ENCODE measurements around the gene C5orf58.
"Not testable (repeated sequence)": the region's sequence is repeated elsewhere in the genome, so short reads cannot be mapped to it uniquely, and the experiment has no call there.

Gene C5orf58

DNA sequence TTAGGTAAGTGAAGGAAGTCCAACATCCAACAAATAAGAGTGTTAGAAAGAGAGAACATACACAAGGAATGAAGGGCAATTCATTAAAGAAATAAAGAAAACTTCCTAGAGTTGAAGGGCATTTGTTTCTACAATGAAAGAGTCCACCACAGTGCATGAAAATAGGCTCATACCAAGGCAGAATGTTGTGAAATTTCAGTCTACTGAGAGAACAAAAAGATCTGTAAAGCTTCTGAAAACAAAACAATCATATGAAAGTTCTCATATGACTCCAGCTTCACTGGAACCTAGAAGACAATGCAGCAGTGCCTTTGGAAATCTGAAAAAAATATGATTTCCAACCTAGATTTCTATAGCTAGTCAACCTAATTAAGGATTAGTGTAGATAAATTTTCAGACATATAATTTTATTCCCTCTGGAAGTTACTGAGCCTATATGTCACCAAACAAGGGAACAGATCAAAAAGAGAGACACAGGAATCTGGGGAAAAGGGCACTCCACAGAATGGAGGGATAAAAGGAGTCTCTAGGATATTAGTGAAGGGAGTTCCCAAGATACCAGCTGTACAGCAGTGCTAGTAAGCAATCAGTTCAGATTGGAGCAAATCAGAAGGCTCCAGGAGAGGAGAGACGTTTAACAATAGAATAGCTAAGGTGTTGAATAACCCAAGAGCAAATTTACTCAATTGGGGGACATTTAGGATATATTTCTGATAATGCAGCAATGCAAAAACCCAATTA, 5.8 kb downstream of the C5orf58 start:
- Mint-ChIP-seq H3K4me3 (no peak overlapping the region), H3K36me3 (no peaks in the 10 kb centered on the region), H3K9me3 (no peaks in the 10 kb centered on the region), H3K27me3 (peaks cover 12% of the 10 kb centered on the region), H3K27ac (no peak overlapping the region), H3K4me1 (no peaks in the 10 kb centered on the region)
- ATAC-seq, result no peak

GRCh38 chr5:170245436-170245835, 12.7 kb downstream of the C5orf58 start:
- not testable (repeated sequence) for H3K27ac Mint-ChIP-seq, H3K9me3 Mint-ChIP-seq, ATAC-seq, H3K4me3 Mint-ChIP-seq
- Mint-ChIP-seq H3K4me1 (peaks cover 13% of the 10 kb centered on the region), H3K27me3 (peaks cover 20% of the 10 kb centered on the region), H3K36me3 (peaks cover 19% of the 10 kb centered on the region)

GRCh38 chr5:170246126-170246870, 13.5 kb downstream of the C5orf58 start:
- no peak for ATAC-seq
- Mint-ChIP-seq H3K9me3 (no peaks in the 10 kb centered on the region), H3K27me3 (peaks cover 20% of the 10 kb centered on the region), H3K27ac (no peak overlapping the region), H3K4me1 (peaks cover 13% of the 10 kb centered on the region), H3K4me3 (no peak overlapping the region), H3K36me3 (peaks cover 23% of the 10 kb centered on the region)

GRCh38 chr5:170247363-170247762, 14.6 kb downstream of the C5orf58 start:
- Mint-ChIP-seq H3K36me3 (peaks cover 26% of the 10 kb centered on the region), H3K9me3 (no peaks in the 10 kb centered on the region), H3K27ac (no peak overlapping the region), H3K27me3 (peaks cover 20% of the 10 kb centered on the region), H3K4me1 (peaks cover 13% of the 10 kb centered on the region), H3K4me3 (no peak overlapping the region)
- no peak for ATAC-seq

- Mint-ChIP-seq H3K9me3 (no peaks in the 10 kb centered on the region), H3K4me1 (peaks cover 13% of the 10 kb centered on the region), H3K36me3 (peaks cover 26% of the 10 kb centered on the region), H3K27ac (no peak overlapping the region), H3K27me3 (peaks cover 20% of the 10 kb centered on the region), H3K4me3 (no peak overlapping the region)
- ATAC-seq, result no peak
These were observed 15.6 kb downstream of the C5orf58 start for GRCh38 chr5:170248172-170248930.

DNA sequence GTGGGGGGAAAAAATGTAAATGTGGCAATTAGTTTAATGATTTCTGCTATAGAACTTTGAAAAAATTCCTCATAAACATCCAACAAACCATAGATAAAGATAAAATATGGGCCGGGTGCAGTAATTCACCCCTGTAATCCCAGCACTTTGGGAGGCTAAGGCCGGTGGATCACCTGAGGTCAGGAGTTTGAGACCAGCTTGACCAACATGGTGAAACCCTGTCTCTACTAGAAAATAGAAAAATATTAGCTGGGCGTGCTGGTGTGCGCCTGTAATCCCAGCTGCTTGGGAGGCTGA, 16.1 kb downstream of the C5orf58 start:
- Mint-ChIP-seq H3K4me1 (peaks cover 16% of the 10 kb centered on the region), H3K27me3 (peaks cover 20% of the 10 kb centered on the region), H3K36me3 (peaks cover 26% of the 10 kb centered on the region)
- not testable (repeated sequence) for H3K27ac Mint-ChIP-seq, ATAC-seq, H3K4me3 Mint-ChIP-seq, H3K9me3 Mint-ChIP-seq

DNA sequence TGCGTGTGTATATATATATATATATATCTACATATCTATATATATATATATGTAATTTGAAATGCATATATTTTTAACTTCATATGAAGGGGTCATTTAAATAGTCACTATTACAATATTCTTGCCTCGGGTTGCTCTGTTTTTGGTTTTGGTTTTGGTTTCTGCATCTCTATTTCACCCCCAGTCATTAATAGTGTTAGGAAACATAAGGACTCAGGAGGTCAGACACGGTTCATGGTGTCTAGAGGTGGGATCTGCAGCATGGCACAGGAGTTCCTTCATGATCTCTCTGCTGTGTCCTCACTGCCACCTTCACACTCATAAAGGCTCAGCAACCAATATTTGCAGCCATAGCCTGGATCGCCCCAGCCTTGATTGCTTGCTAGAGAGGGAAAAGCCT, 16.6 kb downstream of the C5orf58 start:
- no peak for ATAC-seq
- Mint-ChIP-seq H3K27ac (no peak overlapping the region), H3K27me3 (peaks cover 20% of the 10 kb centered on the region), H3K9me3 (no peaks in the 10 kb centered on the region), H3K36me3 (peaks cover 26% of the 10 kb centered on the region), H3K4me3 (no peak overlapping the region), H3K4me1 (peaks cover 21% of the 10 kb centered on the region)

DNA sequence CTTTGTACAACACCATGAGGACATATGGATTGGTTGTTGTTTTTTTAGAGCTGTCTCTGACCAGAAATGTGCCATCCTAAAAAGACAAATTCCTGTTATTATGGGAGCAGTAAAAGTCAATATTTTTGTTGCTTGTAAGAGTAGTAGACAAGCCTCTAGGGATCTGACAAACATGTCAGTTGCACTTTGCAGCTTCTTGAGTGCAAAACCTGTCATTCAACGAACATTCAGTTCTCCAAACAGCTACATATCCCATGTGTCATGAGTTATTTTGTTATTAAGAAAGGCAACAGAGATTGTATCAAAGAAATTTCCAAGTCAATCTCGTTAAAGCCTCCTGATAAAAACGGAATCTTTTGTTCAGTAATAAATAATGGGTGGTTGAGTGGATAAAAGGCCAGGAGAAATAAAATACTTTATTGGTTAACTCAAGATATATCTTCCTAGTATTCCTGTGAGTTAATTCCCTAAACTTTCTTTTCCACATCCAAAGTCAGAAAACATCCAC, 18.1 kb downstream of the C5orf58 start:
- no peaks in the 10 kb centered on the region for H3K9me3 Mint-ChIP-seq
- H3K4me1 Mint-ChIP-seq, result peaks cover 25% of the 10 kb centered on the region
- H3K27ac Mint-ChIP-seq, result no peak overlapping the region
- peaks cover 14% of the 10 kb centered on the region for H3K27me3 Mint-ChIP-seq
- H3K36me3 Mint-ChIP-seq, result peaks cover 21% of the 10 kb centered on the region
- no peak overlapping the region for H3K4me3 Mint-ChIP-seq
- no peak for ATAC-seq

DNA sequence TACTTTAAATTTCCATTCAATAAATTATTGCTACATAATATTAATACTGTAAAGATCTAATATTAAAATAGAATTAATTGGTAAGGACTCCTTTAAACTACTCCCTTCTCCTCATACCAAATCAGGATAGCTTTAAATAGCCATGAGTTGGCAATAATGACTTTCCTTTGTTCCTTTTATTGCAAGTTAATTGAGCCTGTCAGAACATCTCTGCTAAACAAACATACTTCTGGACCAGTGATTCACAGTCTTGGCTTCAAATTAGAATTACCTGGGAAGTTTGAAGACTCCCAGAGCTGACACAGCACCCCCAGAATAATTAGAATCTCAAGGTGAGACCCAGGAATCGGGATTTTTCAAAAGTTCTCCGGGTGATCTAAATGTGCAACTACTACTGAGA, 18.7 kb downstream of the C5orf58 start:
- H3K27me3 Mint-ChIP-seq, result peaks cover 10% of the 10 kb centered on the region
- no peak overlapping the region for H3K27ac Mint-ChIP-seq

GRCh38 chr5:170252109-170252508, 19.3 kb downstream of the C5orf58 start:
- peaks cover 28% of the 10 kb centered on the region for H3K36me3 Mint-ChIP-seq
- peaks cover 25% of the 10 kb centered on the region for H3K4me1 Mint-ChIP-seq
- H3K27ac Mint-ChIP-seq, result no peak overlapping the region

More for the DNA sequence above, 18.7 kb downstream of the C5orf58 start:
- no peaks in the 10 kb centered on the region for H3K9me3 Mint-ChIP-seq
- H3K4me3 Mint-ChIP-seq, result no peak overlapping the region
- peaks cover 27% of the 10 kb centered on the region for H3K36me3 Mint-ChIP-seq
- peaks cover 25% of the 10 kb centered on the region for H3K4me1 Mint-ChIP-seq
- no peak for ATAC-seq

GRCh38 chr5:170252720-170253350, 20.1 kb downstream of the C5orf58 start:
- Mint-ChIP-seq H3K4me1 (peaks cover 25% of the 10 kb centered on the region), H3K36me3 (peaks cover 20% of the 10 kb centered on the region), H3K27ac (no peak overlapping the region), H3K9me3 (no peaks in the 10 kb centered on the region), H3K27me3 (peaks cover 2% of the 10 kb centered on the region), H3K4me3 (no peak overlapping the region)
- ATAC-seq, result no peak

More at GRCh38 chr5:170252109-170252508, 19.3 kb downstream of the C5orf58 start:
- peaks cover 9% of the 10 kb centered on the region for H3K27me3 Mint-ChIP-seq
- ATAC-seq, result no peak
- H3K4me3 Mint-ChIP-seq, result no peak overlapping the region
- H3K9me3 Mint-ChIP-seq, result no peaks in the 10 kb centered on the region

DNA sequence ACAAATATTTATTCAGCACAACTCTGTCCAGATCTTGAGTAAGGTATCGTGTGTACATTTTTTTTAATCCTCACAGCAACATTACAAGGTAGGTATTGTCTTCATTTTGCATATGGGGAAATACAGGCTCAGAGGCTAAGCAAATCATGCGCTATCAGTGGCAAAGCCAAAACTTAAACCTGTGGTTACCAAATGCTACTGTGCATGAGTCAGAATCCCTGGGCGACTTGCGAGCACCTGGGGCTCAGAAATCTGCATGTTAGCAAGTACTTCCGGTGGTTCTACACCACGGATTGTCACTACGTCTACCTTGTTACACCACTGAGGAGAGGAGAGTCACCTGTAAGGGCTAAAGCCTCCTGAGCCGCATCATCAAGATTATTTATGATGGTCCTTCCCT, 21.3 kb downstream of the C5orf58 start:
- peak; percentile 98 for ATAC-seq
- Mint-ChIP-seq H3K4me1 (peaks cover 18% of the 10 kb centered on the region), H3K27ac (no peak overlapping the region), H3K27me3 (no peaks in the 10 kb centered on the region), H3K4me3 (no peak overlapping the region), H3K36me3 (peaks cover 20% of the 10 kb centered on the region), H3K9me3 (no peaks in the 10 kb centered on the region)

GRCh38 chr5:170256571-170256970, 23.8 kb downstream of the C5orf58 start:
- Mint-ChIP-seq H3K4me1 (peaks cover 12% of the 10 kb centered on the region), H3K9me3 (no peaks in the 10 kb centered on the region), H3K27me3 (no peaks in the 10 kb centered on the region), H3K36me3 (peaks cover 8% of the 10 kb centered on the region), H3K4me3 (no peak overlapping the region), H3K27ac (no peak overlapping the region)
- ATAC-seq, result no peak

- peaks cover 8% of the 10 kb centered on the region for H3K36me3 Mint-ChIP-seq
- no peaks in the 10 kb centered on the region for H3K27me3 Mint-ChIP-seq
- H3K9me3 Mint-ChIP-seq, result no peaks in the 10 kb centered on the region
- H3K27ac Mint-ChIP-seq, result no peak overlapping the region
- H3K4me3 Mint-ChIP-seq, result no peak overlapping the region
- peaks cover 12% of the 10 kb centered on the region for H3K4me1 Mint-ChIP-seq
- no peak for ATAC-seq
These were observed 24.6 kb downstream of the C5orf58 start for GRCh38 chr5:170257370-170257769.

- no peak overlapping the region for H3K27ac Mint-ChIP-seq
- H3K36me3 Mint-ChIP-seq, result peaks cover 6% of the 10 kb centered on the region
- no peaks in the 10 kb centered on the region for H3K9me3 Mint-ChIP-seq
- no peak for ATAC-seq
- no peak overlapping the region for H3K4me3 Mint-ChIP-seq
- H3K4me1 Mint-ChIP-seq, result no peaks in the 10 kb centered on the region
- H3K27me3 Mint-ChIP-seq, result no peaks in the 10 kb centered on the region
These were observed 28.8 kb downstream of the C5orf58 start for GRCh38 chr5:170261528-170262043.

All from stimulated activated memory B cell treated with anti-CD40 and anti-IgM and Interleukin-4, amounts not matched to agents 10 μg/mL and 1 μg/mL and 100 μg/mL, for 72 hours (primary cell).